Caco-2 (cell line): ENCODE results near the gene LY6G5C. TPM values are rescaled to one million over a fixed set of nuclear protein-coding genes. Genes with fewer than 3 reads are reported as not detected.

Experiments used
- BruUV-seq: library from RNA; stranded (reverse); fragments of 400-500 nt; replicated peaks from 2 replicates; lab custom pipeline; 2021; lab: Mats Ljungman, UMichigan
- CTCF ChIA-PET: fragments of 300-600 bp; sonication (Branson Sonifier 250); formaldehyde crosslinking; loops from one replicate; lab custom pipeline; 2022; ENCODE audit warnings: antibody characterized with exemption; lab: Charles Lee
- POLR2A ChIA-PET: fragments of 300-600 bp; sonication (Branson Sonifier 250); formaldehyde crosslinking; loops from one replicate; lab custom pipeline; 2022; ENCODE audit warnings: antibody characterized with exemption; lab: Charles Lee
- DNase-seq, 2 experiments: peaks; one replicate each; pipeline versions ENCODE4 v3.0.0 to v3.0.0-alpha.2; 2020 to 2022
- H3K27me3 ChIP-seq: replicated peaks from 2 replicates; pipeline ENCODE4 v1.6.0; 2011; ENCODE audit warnings: low read length; ENCODE audit not compliant: control insufficient read depth, insufficient read depth
- H3K36me3 ChIP-seq: 2 replicates; pipeline ENCODE4 v1.5.1; 2011; ENCODE audit warnings: low read length; ENCODE audit not compliant: control insufficient read depth, insufficient read depth
- H3K4me1 ChIP-seq: fragments of 250-450 bp; sonication (Bioruptor Pico); 2 replicates; pipeline ENCODE4 v1.5.1; 2020; ENCODE audit warnings: mild to moderate bottlenecking
- H3K4me3 ChIP-seq: 2 replicates; pipeline ENCODE4 v1.5.1; 2011; ENCODE audit warnings: low read depth, mild to moderate bottlenecking, control low read depth, low read length
- H3K9me3 ChIP-seq: fragments of 250-450 bp; sonication (Bioruptor Pico); 2 replicates; pipeline ENCODE4 v1.5.1; 2020; ENCODE audit warnings: mild to moderate bottlenecking, moderate library complexity
- H3K27ac Mint-ChIP-seq: one replicate; pipeline ENCODE4 v1.8.0; 2022; ENCODE audit warnings: mixed read lengths; ENCODE audit not compliant: unreplicated experiment
- H3K27me3 Mint-ChIP-seq: one replicate; pipeline ENCODE4 v1.8.0; 2022; ENCODE audit warnings: mixed read lengths; ENCODE audit not compliant: insufficient read depth, unreplicated experiment
- H3K36me3 Mint-ChIP-seq: one replicate; pipeline ENCODE4 v1.8.0; 2022; ENCODE audit warnings: mild to moderate bottlenecking, mixed read lengths; ENCODE audit not compliant: insufficient read depth, unreplicated experiment
- H3K4me1 Mint-ChIP-seq: one replicate; pipeline ENCODE4 v1.8.0; 2022; ENCODE audit warnings: low read depth, mixed read lengths; ENCODE audit not compliant: unreplicated experiment
- H3K4me3 Mint-ChIP-seq: one replicate; pipeline ENCODE4 v1.8.0; 2022; ENCODE audit warnings: mild to moderate bottlenecking, moderate library complexity, mixed read lengths; ENCODE audit not compliant: unreplicated experiment
- H3K9me3 Mint-ChIP-seq: one replicate; pipeline ENCODE4 v1.8.0; 2022; ENCODE audit warnings: mixed read lengths; ENCODE audit not compliant: unreplicated experiment
- CTCF ChIP-seq, 2 experiments: fragments of 200-600 bp in 1 of 2; IDR thresholded peaks; 1 replicate in 1 of 2; 2 replicates in 1 of 2; pipeline versions ENCODE4 v1.5.1 to v1.8.0; 2011 to 2022; ENCODE audit warnings: antibody characterized with exemption in 1 of 2, control low read depth in 1 of 2, inconsistent platforms in 1 of 2, low read depth in 1 of 2, low read length in 1 of 2, mild to moderate bottlenecking in 1 of 2, moderate library complexity in 1 of 2; ENCODE audit not compliant: insufficient read depth in 1 of 2, severe bottlenecking in 1 of 2, unreplicated experiment in 1 of 2
- intact Hi-C: fragments of 100-400 bp; cut with micrococcal nuclease; formaldehyde crosslinking; loops from one replicate; pipeline ENCODE4 v1.10.0; 2022; ENCODE audit not compliant: unreplicated experiment
- total RNA-seq: library from RNA; stranded (reverse); gene quantifications from 2 replicates; pipeline ENCODE4 v1.2.3, GENCODE V29; 2022

LY6G5C gene
- total RNA-seq, 1 experiment from 2014 or later, result 2.9 TPM

GRCh38 chr6:31676904-31677303 is 4.0 kb downstream of the LY6G5C start:
- intact Hi-C loops, result no loop called here
- DNase-seq, result no peak
- BruUV-seq, result no TSS peak
- TF ChIP-seq CTCF (IDR thresholded peaks at IDR 0.05; ENCODE audit: insufficient read depth in 1 of 2, low read depth in 1 of 2, low read length in 1 of 2, severe bottlenecking in 1 of 2, unreplicated experiment in 1 of 2), result no peak
- H3K9me3 ChIP-seq, result no peaks in the 10 kb centered on the region
- H3K36me3 ChIP-seq, result no peaks in the 10 kb centered on the region; the same call in 1 of the 2 replicates
- no peaks in the 10 kb centered on the region for H3K27me3 ChIP-seq
- H3K27ac Mint-ChIP-seq, result peak overlapping the region; percentile 63
- ChIA-PET POLR2A (no interaction called here), CTCF (no interaction called here)
- H3K27me3 Mint-ChIP-seq, result no peaks in the 10 kb centered on the region
- peaks cover 8% of the 10 kb centered on the region for H3K4me1 ChIP-seq
- H3K4me3 Mint-ChIP-seq, result no peak overlapping the region
- no peaks in the 10 kb centered on the region for H3K9me3 Mint-ChIP-seq
- H3K4me3 ChIP-seq, result no peak overlapping the region
- H3K4me1 Mint-ChIP-seq, result peaks cover 10% of the 10 kb centered on the region
- peaks cover 25% of the 10 kb centered on the region for H3K36me3 Mint-ChIP-seq

GRCh38 chr6:31676322-31676903 is 4.5 kb downstream of the LY6G5C start:
- H3K27ac Mint-ChIP-seq, result peak overlapping the region; percentile 63
- Histone ChIP-seq H3K4me3 (no peak overlapping the region), H3K4me1 (peaks cover 3% of the 10 kb centered on the region), H3K36me3 (no peaks in the 10 kb centered on the region; the same call in 1 of the 2 replicates), H3K9me3 (no peaks in the 10 kb centered on the region), H3K27me3 (no peaks in the 10 kb centered on the region)
- no peaks in the 10 kb centered on the region for H3K9me3 Mint-ChIP-seq
- no peaks in the 10 kb centered on the region for H3K27me3 Mint-ChIP-seq
- ChIA-PET POLR2A (no interaction called here), CTCF (no interaction called here)
- H3K36me3 Mint-ChIP-seq, result peaks cover 29% of the 10 kb centered on the region
- no peak for TF ChIP-seq CTCF (IDR thresholded peaks at IDR 0.05; ENCODE audit: insufficient read depth in 1 of 2, low read depth in 1 of 2, low read length in 1 of 2, severe bottlenecking in 1 of 2, unreplicated experiment in 1 of 2)
- no peak overlapping the region for H3K4me3 Mint-ChIP-seq
- H3K4me1 Mint-ChIP-seq, result peaks cover 10% of the 10 kb centered on the region
- BruUV-seq, result no TSS peak
- no peak for DNase-seq
- intact Hi-C loops, result no loop called here

GRCh38 chr6:31669676-31670075 is 11.2 kb downstream of the LY6G5C start, which contains the start of gene LY6G5B:
LY6G5B (plus strand) TSS chr6:31669976; CDS start chr6:31670951, 975 bp downstream.
- TF ChIP-seq CTCF (IDR thresholded peaks at IDR 0.05; ENCODE audit: insufficient read depth in 1 of 2, low read depth in 1 of 2, low read length in 1 of 2, severe bottlenecking in 1 of 2, unreplicated experiment in 1 of 2), result no peak
- Histone ChIP-seq H3K27me3 (no peaks in the 10 kb centered on the region), H3K4me1 (peaks cover 6% of the 10 kb centered on the region; the same call in 1 of the 2 replicates), H3K4me3 (no peak within 1 kb of the TSS), H3K36me3 (peaks cover 2% of the 10 kb centered on the region; the same call in 1 of the 2 replicates), H3K9me3 (no peaks in the 10 kb centered on the region)
- H3K4me1 Mint-ChIP-seq, result peaks cover 13% of the 10 kb centered on the region
- no TSS peak for BruUV-seq
- no peak within 1 kb of the TSS for H3K4me3 Mint-ChIP-seq
- CTCF ChIA-PET, result interaction anchor here (1.4 kb wide), 1 partner anchor 34 kb away, joined by 3 read pairs; the partner anchor contains the start of gene ABHD16A
- no peak within 1 kb of the TSS for H3K27ac Mint-ChIP-seq
- no peaks in the 10 kb centered on the region for H3K27me3 Mint-ChIP-seq
- no peaks in the 10 kb centered on the region for H3K9me3 Mint-ChIP-seq
- intact Hi-C loops, result loop anchor here (5.0 kb wide), 3 partner anchors 68 to 158 kb away; partner anchors contain the start of genes ATP6V1G2, CLIC1, HSPA1B and NFKBIL1
- POLR2A ChIA-PET, result interaction anchor here (0.6 to 1.3 kb wide), 3 partner anchors 9 to 122 kb away, joined by 4 to 5 read pairs (median 5); partner anchors contain the start of genes C6orf47 and NFKBIL1
- H3K36me3 Mint-ChIP-seq, result peaks cover 85% of the 10 kb centered on the region
- DNase-seq, result no peak
